ENCODE results near the gene IL25. TPM values are rescaled to one million over a fixed set of nuclear protein-coding genes. Genes with fewer than 3 reads are reported as not detected.

Gene IL25
- total and polyA plus RNA-seq, 10 of the 15 experiments (the other 5 are each of a cell fraction or from before 2014, with no cell fraction given): not detected

GRCh38 chr14:23365036-23365731 lies 7.4 kb upstream of the IL25 start, which contains the start of gene EFS:
Gene EFS, minus strand, starts transcription at chr14:23365172. Its CDS starts 147 bp downstream, at chr14:23365025.
- Histone ChIP-seq H3K79me2 (ENCODE audit: control insufficient read depth, insufficient read depth, low read length) (no peaks in the 10 kb centered on the region), H3K36me3 (ENCODE audit: control insufficient read depth in 2 of 2, insufficient read depth in 2 of 2, low read length in 1 of 2) (no peaks in the 10 kb centered on the region), H3K27me3 (replicated peaks in 1 of 2; ENCODE audit: control insufficient read depth in 2 of 2, insufficient read depth in 2 of 2, low read length in 1 of 2) (peaks cover 0 to 8% of the 10 kb centered on the region in 2 experiments; a peak in 3 of 4 replicates), H4K20me1 (ENCODE audit: control insufficient read depth, insufficient read depth) (no peaks in the 10 kb centered on the region), H3K4me1 (ENCODE audit: control insufficient read depth, insufficient read depth, low read length) (no peaks in the 10 kb centered on the region), H3K27ac (ENCODE audit: control insufficient read depth, insufficient read depth) (no peak within 1 kb of the TSS), H3K4me3 (no peak within 1 kb of the TSS), H3K4me2 (ENCODE audit: control insufficient read depth, insufficient read depth) (no peak within 1 kb of the TSS), H2AFZ (ENCODE audit: control insufficient read depth, low read depth, low read length) (no peak within 1 kb of the TSS), H3K9me3 (replicated peaks; ENCODE audit: control insufficient read depth, insufficient read depth, low read length) (no peaks in the 10 kb centered on the region), H3K9ac (ENCODE audit: control insufficient read depth, insufficient read depth, low read length) (no peak within 1 kb of the TSS)
- DNase-seq (ENCODE audit: low read depth, low spot score): no peak
- FAIRE-seq: no peak
- RAD21 ChIA-PET (ENCODE audit: unreplicated experiment): no interaction called here
- SMC1A ChIA-PET (ENCODE audit: uncharacterized antibody, unreplicated experiment): no interaction called here
- WGBS (ENCODE audit: insufficient coverage, insufficient replicate concordance, low lambda C conversion rate, missing lambda C conversion rate): 35% methylated on average over 65 of the region's 74 CpGs
- ATAC-seq: no peak
- POLR2A ChIA-PET: no interaction called here
- in situ Hi-C loops (cut with MboI): no loop called here
- intact Hi-C loops (cut with micrococcal nuclease; ENCODE audit: unreplicated experiment): no loop called here
- BruUV-seq (replicated peaks): no TSS peak
- CTCF ChIA-PET: no interaction called here
- TF ChIP-seq BHLHE40 (IDR thresholded peaks at IDR 0.05; ENCODE audit: borderline replicate concordance in 1 of 2, low read depth in 2 of 2, low read length in 1 of 2) (no peak), RCOR1 (conservative IDR thresholded peaks at IDR 0.05; ENCODE audit: low read depth, low read length) (no peak), E4F1 (IDR thresholded peaks at IDR 0.05; ENCODE audit: borderline replicate concordance, partially characterized antibody) (no peak), PKNOX1 (IDR thresholded peaks at IDR 0.05) (no peak), CHD4 (IDR thresholded peaks at IDR 0.05) (no peak), HDAC2 (IDR thresholded peaks at IDR 0.05) (no peak), ZNF687 (IDR thresholded peaks at IDR 0.05) (no peak), RUNX3 (IDR thresholded peaks at IDR 0.05; ENCODE audit: low read length) (no peak), TARDBP (IDR thresholded peaks at IDR 0.05; ENCODE audit: borderline replicate concordance) (no peak), ZNF622 (IDR thresholded peaks at IDR 0.05) (no peak), JUND (IDR thresholded peaks at IDR 0.05; ENCODE audit: low read depth, low read length) (no peak), ZNF592 (IDR thresholded peaks at IDR 0.05) (no peak), ZNF274 (IDR thresholded peaks at IDR 0.05; ENCODE audit: insufficient read depth, insufficient read length) (no peak)

Data from GM12878 (cell line).